Breast epithelium (tissue), 3 donors: ENCODE measurements around the gene CES4A.

Source experiments
- CTCF ChIP-seq, 3 donors: fragments of 450-650 bp; IDR thresholded peaks; one replicate each; pipeline ENCODE4 v1.5.1; 2016 to 2017; ENCODE audit warnings: antibody characterized with exemption in 3 of 3, mild to moderate bottlenecking in 3 of 3, moderate library complexity in 3 of 3
- POLR2A ChIP-seq: fragments of 450-650 bp; IDR thresholded peaks from one replicate; pipeline ENCODE4 v1.6.1; 2016; ENCODE audit warnings: antibody characterized with exemption, mild to moderate bottlenecking, moderate library complexity
- POLR2AphosphoS5 ChIP-seq, 3 donors: sonication (generic); formaldehyde crosslinking; IDR thresholded peaks; one replicate each; pipeline ENCODE4 v1.6.1; 2017; ENCODE audit warnings: antibody characterized with exemption in 3 of 3

- TF ChIP-seq CTCF (IDR thresholded peaks at IDR 0.05) (no peak), POLR2AphosphoS5 (IDR thresholded peaks at IDR 0.05) (no peak), POLR2A (no peak)
These were observed 40.1 kb upstream of the CES4A start for GRCh38 chr16:66948134-66948836.
